ENCODE results near the gene MALT1. TPM values are rescaled to one million over a fixed set of nuclear protein-coding genes. Genes with fewer than 3 reads are reported as not detected.
A peak's percentile ranks its signal among the peaks of the same experiment; 100 is the strongest.

Gene MALT1
- polyA plus RNA-seq, 1 experiment, result 11.4 TPM

- H3K4me3 ChIP-seq (ENCODE audit: low read depth, low read length), result no peak overlapping the region
- DNase-seq (ENCODE audit: low read depth), result peak; percentile 99
- H3K27me3 ChIP-seq (ENCODE audit: control insufficient read depth, insufficient read depth, low read length), result no peaks in the 10 kb centered on the region
- CTCF ChIA-PET, result interaction anchor here (0.7 to 2.6 kb wide), 8 partner anchors 9 to 278 kb away, joined by 3 to 9 read pairs (median 4); no protein-coding TSS in a partner anchor
- no peak for TF ChIP-seq CTCF (IDR thresholded peaks at IDR 0.05; ENCODE audit: insufficient read depth, low read depth, low read length)
- POLR2A ChIA-PET, result interaction anchor here (0.6 to 1.5 kb wide), 2 partner anchors 71 to 73 kb away, joined by 3 to 5 read pairs; no protein-coding TSS in a partner anchor
- no peaks in the 10 kb centered on the region for H3K36me3 ChIP-seq (ENCODE audit: control insufficient read depth, insufficient read depth, low read length)
These were observed 122.1 kb downstream of the MALT1 start for GRCh38 chr18:58793361-58793760.

GRCh38 chr18:58796220-58796619, 125.0 kb downstream of the MALT1 start:
- Histone ChIP-seq H3K36me3 (ENCODE audit: control insufficient read depth, insufficient read depth, low read length) (no peaks in the 10 kb centered on the region), H3K27me3 (ENCODE audit: control insufficient read depth, insufficient read depth, low read length) (no peaks in the 10 kb centered on the region), H3K4me3 (ENCODE audit: low read depth, low read length) (no peak overlapping the region)
- no peak for DNase-seq (ENCODE audit: low read depth)
- TF ChIP-seq CTCF (IDR thresholded peaks at IDR 0.05; ENCODE audit: insufficient read depth, low read depth, low read length), result no peak
- ChIA-PET CTCF (interaction anchor here (1.3 kb wide), 1 partner anchor 260 kb away, joined by 4 read pairs; no protein-coding TSS in a partner anchor), POLR2A (no interaction called here)

- TF ChIP-seq CTCF (IDR thresholded peaks at IDR 0.05; ENCODE audit: insufficient read depth, low read depth, low read length), result no peak
- DNase-seq (ENCODE audit: low read depth), result no peak
- POLR2A ChIA-PET, result no interaction called here
- Histone ChIP-seq H3K4me3 (ENCODE audit: low read depth, low read length) (no peak overlapping the region), H3K36me3 (ENCODE audit: control insufficient read depth, insufficient read depth, low read length) (no peaks in the 10 kb centered on the region), H3K27me3 (ENCODE audit: control insufficient read depth, insufficient read depth, low read length) (no peaks in the 10 kb centered on the region)
- CTCF ChIA-PET, result no interaction called here
These were observed 129.3 kb downstream of the MALT1 start for GRCh38 chr18:58800582-58800981.

GRCh38 chr18:58802959-58803358, 131.7 kb downstream of the MALT1 start:
- Histone ChIP-seq H3K27me3 (ENCODE audit: control insufficient read depth, insufficient read depth, low read length) (no peaks in the 10 kb centered on the region), H3K36me3 (ENCODE audit: control insufficient read depth, insufficient read depth, low read length) (no peaks in the 10 kb centered on the region), H3K4me3 (ENCODE audit: low read depth, low read length) (no peak overlapping the region)
- no peak for DNase-seq (ENCODE audit: low read depth)
- POLR2A ChIA-PET, result no interaction called here
- TF ChIP-seq CTCF (IDR thresholded peaks at IDR 0.05; ENCODE audit: insufficient read depth, low read depth, low read length), result no peak
- CTCF ChIA-PET, result no interaction called here

GRCh38 chr18:58803978-58804377, 132.7 kb downstream of the MALT1 start:
- POLR2A ChIA-PET, result no interaction called here
- Histone ChIP-seq H3K36me3 (ENCODE audit: control insufficient read depth, insufficient read depth, low read length) (no peaks in the 10 kb centered on the region), H3K27me3 (ENCODE audit: control insufficient read depth, insufficient read depth, low read length) (no peaks in the 10 kb centered on the region), H3K4me3 (ENCODE audit: low read depth, low read length) (no peak overlapping the region)
- CTCF ChIA-PET, result interaction anchor here (1.3 kb wide), 1 partner anchor 10 kb away, joined by 3 read pairs; no protein-coding TSS in a partner anchor
- TF ChIP-seq CTCF (IDR thresholded peaks at IDR 0.05; ENCODE audit: insufficient read depth, low read depth, low read length), result no peak
- no peak for DNase-seq (ENCODE audit: low read depth)

Other genes starting within 250 kb of the MALT1 start
- 81.8 and 107 TPM in 2 replicates for gene ALPK2, start 42.4 kb upstream of the MALT1 start, polyA plus RNA-seq (2011; rRNA removed)
- 69.6 and 75.3 TPM in 2 replicates for gene ZNF532, start 193.4 kb downstream of the MALT1 start, polyA plus RNA-seq (2011; rRNA removed)

Measured in BJ (cell line).